Osteocyte (in vitro differentiated cells): ENCODE results near the gene ISY1. TPM values are rescaled to one million over a fixed set of nuclear protein-coding genes. Genes with fewer than 3 reads are reported as not detected.

ENCODE experiments used
- DNase-seq: peaks from one replicate; pipeline ENCODE4 v3.0.0; 2021; ENCODE audit warnings: mixed read lengths; ENCODE audit not compliant: unreplicated experiment; ENCODE audit errors: extremely low spot score
- H3K27ac Mint-ChIP-seq: one replicate; pipeline ENCODE4 v1.8.0; 2021; ENCODE audit warnings: mild to moderate bottlenecking, mixed read lengths; ENCODE audit not compliant: unreplicated experiment
- H3K27me3 Mint-ChIP-seq: one replicate; pipeline ENCODE4 v1.8.0; 2021; ENCODE audit warnings: mixed read lengths; ENCODE audit not compliant: unreplicated experiment
- H3K36me3 Mint-ChIP-seq: one replicate; pipeline ENCODE4 v1.8.0; 2021; ENCODE audit warnings: mixed read lengths; ENCODE audit not compliant: unreplicated experiment
- H3K4me1 Mint-ChIP-seq: one replicate; pipeline ENCODE4 v1.8.0; 2021; ENCODE audit warnings: mixed read lengths; ENCODE audit not compliant: unreplicated experiment
- H3K4me3 Mint-ChIP-seq: one replicate; pipeline ENCODE4 v1.8.0; 2021; ENCODE audit warnings: mild to moderate bottlenecking, moderate library complexity, mixed read lengths; ENCODE audit not compliant: unreplicated experiment
- H3K9me3 Mint-ChIP-seq: one replicate; pipeline ENCODE4 v1.8.0; 2021; ENCODE audit warnings: mixed read lengths; ENCODE audit not compliant: unreplicated experiment
- total RNA-seq: library from RNA; stranded (reverse); gene quantifications from 2 replicates; pipeline ENCODE4 v1.2.1, GENCODE V29; 2021
- TF ChIP-seq, protein P1 (sequence below): fragments of 200-600 bp; sonication (generic); IDR thresholded peaks from 2 replicates; pipeline ENCODE4 v1.5.0; 2021; ENCODE audit warnings: antibody characterized with exemption, mild to moderate bottlenecking, moderate library complexity

Gene ISY1
- total RNA-seq, 1 donor from 2014 or later: 42.6 TPM

DNA sequence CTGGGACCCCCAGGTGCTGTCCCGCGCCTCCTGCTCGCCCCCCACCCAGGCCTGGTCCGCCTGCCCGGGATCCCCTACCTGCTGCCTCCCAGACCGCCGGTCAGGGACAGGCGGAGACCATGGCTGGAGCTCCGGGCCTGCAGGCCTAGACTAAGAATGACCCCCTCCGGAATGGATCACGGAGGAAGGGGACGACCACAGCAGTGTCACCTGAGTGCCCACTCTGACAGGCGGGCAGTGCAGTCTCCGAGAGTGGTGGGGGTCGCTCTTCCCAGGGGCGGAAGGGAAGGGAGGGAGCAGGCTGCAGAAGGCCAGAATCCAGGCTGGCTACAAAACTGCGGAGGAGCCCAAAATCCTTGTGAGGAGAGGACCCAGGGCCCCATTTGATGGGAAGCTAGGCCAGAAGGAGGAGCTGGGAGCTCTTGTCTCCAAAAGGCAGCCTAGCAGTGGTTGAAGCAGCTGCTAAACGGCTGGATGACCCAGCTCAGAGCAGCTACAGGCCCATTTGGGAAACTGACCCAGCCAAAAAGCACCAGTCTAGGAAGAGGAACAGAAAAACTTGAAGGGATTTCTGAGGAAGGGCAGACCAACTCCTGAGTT, 38.4 kb downstream of the ISY1 start:
- DNase-seq: no peak

DNA sequence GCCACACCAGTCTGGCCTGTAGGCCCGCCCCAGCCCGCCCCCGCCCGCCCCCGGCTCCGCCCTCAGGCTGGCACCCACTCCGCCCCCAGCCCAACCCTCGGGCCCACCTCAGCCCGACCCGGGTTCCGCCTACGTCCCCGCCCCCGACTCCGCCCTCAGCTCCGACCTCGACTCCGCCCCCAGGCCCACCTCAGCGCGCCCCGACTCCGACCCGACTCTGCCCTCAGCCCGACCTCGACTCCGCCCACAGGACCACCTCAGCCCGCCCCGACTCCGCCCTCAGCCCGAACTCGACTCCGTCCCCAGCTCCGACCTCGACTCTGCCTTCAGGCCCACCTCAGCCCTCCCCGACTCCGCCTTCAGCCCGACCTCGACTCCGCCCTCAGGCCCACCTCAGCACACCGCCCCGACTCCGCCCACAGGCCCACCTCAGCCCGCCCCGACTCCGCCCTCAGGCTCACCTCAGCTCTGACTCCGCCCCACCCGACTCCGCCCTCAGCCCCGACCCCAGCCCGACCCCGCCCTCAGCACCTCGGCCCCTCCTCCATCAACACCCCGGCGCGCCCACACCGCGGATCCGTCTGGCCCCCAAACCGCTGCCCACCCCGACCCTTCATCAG, 39.0 kb downstream of the ISY1 start, which contains the start of gene RAB43:
Gene RAB43, minus strand, starts transcription at position 13 of the 620 bp plus-strand sequence. CDS start 315 bp downstream, outside the sequence.
- no peaks in the 10 kb centered on the region for H3K27me3 Mint-ChIP-seq
- H3K27ac Mint-ChIP-seq: peak within 1 kb of the TSS; percentile 88
- H3K4me1 Mint-ChIP-seq: peaks cover 28% of the 10 kb centered on the region
- H3K9me3 Mint-ChIP-seq: no peaks in the 10 kb centered on the region
- TF ChIP-seq, protein P1, sequence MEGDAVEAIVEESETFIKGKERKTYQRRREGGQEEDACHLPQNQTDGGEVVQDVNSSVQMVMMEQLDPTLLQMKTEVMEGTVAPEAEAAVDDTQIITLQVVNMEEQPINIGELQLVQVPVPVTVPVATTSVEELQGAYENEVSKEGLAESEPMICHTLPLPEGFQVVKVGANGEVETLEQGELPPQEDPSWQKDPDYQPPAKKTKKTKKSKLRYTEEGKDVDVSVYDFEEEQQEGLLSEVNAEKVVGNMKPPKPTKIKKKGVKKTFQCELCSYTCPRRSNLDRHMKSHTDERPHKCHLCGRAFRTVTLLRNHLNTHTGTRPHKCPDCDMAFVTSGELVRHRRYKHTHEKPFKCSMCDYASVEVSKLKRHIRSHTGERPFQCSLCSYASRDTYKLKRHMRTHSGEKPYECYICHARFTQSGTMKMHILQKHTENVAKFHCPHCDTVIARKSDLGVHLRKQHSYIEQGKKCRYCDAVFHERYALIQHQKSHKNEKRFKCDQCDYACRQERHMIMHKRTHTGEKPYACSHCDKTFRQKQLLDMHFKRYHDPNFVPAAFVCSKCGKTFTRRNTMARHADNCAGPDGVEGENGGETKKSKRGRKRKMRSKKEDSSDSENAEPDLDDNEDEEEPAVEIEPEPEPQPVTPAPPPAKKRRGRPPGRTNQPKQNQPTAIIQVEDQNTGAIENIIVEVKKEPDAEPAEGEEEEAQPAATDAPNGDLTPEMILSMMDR: no peak
- peak; percentile 95 for DNase-seq
- H3K36me3 Mint-ChIP-seq: peaks cover 5% of the 10 kb centered on the region
- peak within 1 kb of the TSS; percentile 85 for H3K4me3 Mint-ChIP-seq

More for the DNA sequence above, 38.4 kb downstream of the ISY1 start:
- TF ChIP-seq, protein P1: no peak
- peaks cover 5% of the 10 kb centered on the region for H3K36me3 Mint-ChIP-seq
- no peaks in the 10 kb centered on the region for H3K27me3 Mint-ChIP-seq
- H3K27ac Mint-ChIP-seq: peak overlapping the region; percentile 62
- H3K9me3 Mint-ChIP-seq: no peaks in the 10 kb centered on the region
- peaks cover 31% of the 10 kb centered on the region for H3K4me1 Mint-ChIP-seq
- peak overlapping the region; percentile 68 for H3K4me3 Mint-ChIP-seq

DNA sequence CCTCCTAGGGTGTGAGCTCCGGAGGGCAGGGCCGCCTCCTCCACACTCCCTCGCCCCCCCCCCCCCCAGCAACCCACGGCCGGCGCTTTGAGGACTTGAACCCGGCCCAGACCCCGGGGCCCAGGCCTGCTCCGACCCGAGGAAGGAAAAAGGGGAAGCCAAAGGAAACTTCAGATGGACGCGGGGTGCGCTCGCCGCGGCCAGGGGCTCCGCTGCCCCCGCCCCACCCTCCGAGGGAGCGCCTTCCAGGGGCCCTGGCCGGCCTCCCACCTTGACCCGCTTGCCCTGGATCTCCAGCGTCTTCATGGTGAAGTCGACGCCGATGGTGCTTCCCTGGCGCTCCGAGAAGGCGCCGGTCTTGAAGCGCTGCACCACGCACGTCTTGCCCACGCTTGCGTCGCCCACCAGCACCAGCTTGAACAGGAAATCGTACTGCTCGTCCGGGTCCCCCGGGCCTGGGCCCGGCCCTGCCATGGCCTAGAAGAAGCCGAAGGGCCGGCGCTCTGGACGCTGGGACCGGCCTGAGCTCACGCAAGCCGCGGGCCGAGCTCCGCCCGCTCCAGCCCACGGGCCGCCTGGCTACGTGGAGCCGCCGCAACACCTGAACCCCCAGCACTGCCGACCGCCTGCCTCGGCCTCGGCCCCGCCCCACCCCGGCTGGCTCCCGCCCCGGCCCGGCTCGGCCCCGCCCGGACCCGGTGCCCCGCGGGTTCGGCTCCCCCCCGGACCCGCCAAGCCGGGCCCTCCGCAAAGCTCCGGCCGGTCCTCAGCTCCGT, 39.7 kb downstream of the ISY1 start:
- Mint-ChIP-seq H3K27ac (peak overlapping the region; percentile 88), H3K36me3 (peaks cover 2% of the 10 kb centered on the region), H3K27me3 (no peaks in the 10 kb centered on the region), H3K9me3 (no peaks in the 10 kb centered on the region), H3K4me3 (peak overlapping the region; percentile 85), H3K4me1 (peaks cover 33% of the 10 kb centered on the region)
- TF ChIP-seq, protein P1: no peak
- DNase-seq: no peak

DNA sequence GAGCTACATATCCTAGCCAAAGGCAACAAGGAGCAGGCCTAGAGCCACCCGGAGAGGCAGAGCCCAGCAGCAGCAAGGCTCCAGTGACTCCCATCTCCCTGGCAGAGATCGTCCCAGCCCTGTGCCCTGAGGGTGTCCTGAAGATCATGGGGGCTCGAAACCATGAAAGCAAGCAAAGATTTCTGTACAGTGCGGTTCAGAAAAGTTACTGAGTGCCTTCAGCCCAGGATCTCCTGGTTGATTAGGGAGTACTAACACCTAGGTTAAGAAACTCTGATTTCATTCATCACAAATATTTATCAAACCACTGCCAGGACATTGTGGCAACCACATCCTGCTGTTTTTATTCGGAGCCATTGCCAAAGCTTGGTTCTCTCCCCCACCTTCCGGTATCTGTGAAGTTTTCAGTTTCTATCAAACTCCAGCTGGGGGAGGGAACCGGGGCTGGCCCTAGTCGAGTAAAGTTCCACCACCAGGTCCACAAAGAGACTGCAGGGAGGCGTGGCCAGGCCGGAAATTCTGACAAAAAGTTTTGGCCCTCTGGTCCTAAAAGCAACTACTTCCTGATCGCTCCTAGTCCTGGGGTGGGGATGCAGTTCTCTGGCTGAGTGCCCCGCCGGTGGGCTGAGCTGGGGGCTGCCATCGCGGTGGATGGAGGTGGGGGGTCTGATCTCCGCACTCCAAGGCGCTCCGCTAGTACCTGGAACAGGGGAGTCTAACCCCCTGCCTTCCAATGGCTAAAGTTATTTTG, 40.4 kb downstream of the ISY1 start:
- no peaks in the 10 kb centered on the region for H3K9me3 Mint-ChIP-seq
- peak overlapping the region; percentile 85 for H3K4me3 Mint-ChIP-seq
- peaks cover 36% of the 10 kb centered on the region for H3K4me1 Mint-ChIP-seq
- peak; percentile 90 for DNase-seq
- peaks cover 2% of the 10 kb centered on the region for H3K36me3 Mint-ChIP-seq
- peak overlapping the region; percentile 88 for H3K27ac Mint-ChIP-seq
- TF ChIP-seq, protein P1: peak; percentile 47
- H3K27me3 Mint-ChIP-seq: no peaks in the 10 kb centered on the region
